Testis (tissue), 3 donors: Measurements from ENCODE around the gene RAB40B. TPM values are rescaled to one million over a fixed set of nuclear protein-coding genes. Genes with fewer than 3 reads are reported as not detected.

Source experiments
- DNase-seq: peaks from one replicate; pipeline ENCODE4 v3.0.0-alpha.2; 2019
- H3K27ac ChIP-seq, 2 donors: fragments of 200-600 bp; sonication (generic); one replicate each; pipeline ENCODE4 v1.5.1; 2019
- H3K27me3 ChIP-seq: fragments of 200-600 bp; sonication (generic); one replicate; pipeline ENCODE4 v1.5.1; 2019
- H3K36me3 ChIP-seq: fragments of 200-600 bp; sonication (generic); one replicate; pipeline ENCODE4 v1.5.1; 2017; ENCODE audit warnings: low read depth; ENCODE audit errors: missing control alignments
- H3K4me1 ChIP-seq: fragments of 200-600 bp; sonication (generic); one replicate; pipeline ENCODE4 v1.5.1; 2019
- H3K4me3 ChIP-seq, 2 donors: fragments of 200-600 bp; sonication (generic); one replicate each; pipeline ENCODE4 v1.5.1; 2017 to 2019
- H3K9me3 ChIP-seq: fragments of 200-600 bp; sonication (generic); one replicate; pipeline ENCODE4 v1.5.1; 2017
- POLR2A ChIP-seq: fragments of 450-650 bp; IDR thresholded peaks from one replicate; pipeline ENCODE4 v1.6.1; 2017; ENCODE audit warnings: antibody characterized with exemption, mild to moderate bottlenecking, moderate library complexity
- WGBS, 2 donors: methylation state at CpG; one replicate each; pipeline ENCODE4 v1.1.5; 2018; 5-methylcytosine and 5-hydroxymethylcytosine counted together
- intact Hi-C: fragments of 100-400 bp; cut with DNase I; formaldehyde crosslinking; loops from one replicate; pipeline ENCODE4 v1.15.1; 2023; ENCODE audit warnings: low total_unique reads
- polyA plus RNA-seq: library from polyadenylated mRNA; stranded (reverse); fragments of 350-450 nt; fragmentation: Illumina TruSeq; extraction: RNeasy Lipid Tissue Mini Kit (QIAGEN cat#74804); gene quantifications from one replicate; pipeline ENCODE4 v1.2.3, GENCODE V29; 2014; ENCODE audit warnings: low read depth, low replicate concordance; ENCODE audit not compliant: insufficient read depth
- total RNA-seq, 2 donors: library from RNA; depleted of rRNA; stranded (reverse); fragments of >200 nt; gene quantifications; one replicate each; pipeline ENCODE4 v1.2.3, GENCODE V29; 2016
- TF ChIP-seq, protein P1 (sequence below), 3 experiments: fragments of 450-650 bp in 2 of 3; fragments of 200-600 bp in 1 of 3; sonication (generic) in 1 of 3; IDR thresholded peaks; one replicate each; pipeline ENCODE4 v1.5.1; 2016 to 2019; ENCODE audit warnings: antibody characterized with exemption in 3 of 3, mild to moderate bottlenecking in 2 of 3, moderate library complexity in 1 of 3

The RAB40B gene
- total and polyA plus RNA-seq, 3 donors from 2014 or later, result 9.4 to 16.4 (median 13.5) TPM

DNA sequence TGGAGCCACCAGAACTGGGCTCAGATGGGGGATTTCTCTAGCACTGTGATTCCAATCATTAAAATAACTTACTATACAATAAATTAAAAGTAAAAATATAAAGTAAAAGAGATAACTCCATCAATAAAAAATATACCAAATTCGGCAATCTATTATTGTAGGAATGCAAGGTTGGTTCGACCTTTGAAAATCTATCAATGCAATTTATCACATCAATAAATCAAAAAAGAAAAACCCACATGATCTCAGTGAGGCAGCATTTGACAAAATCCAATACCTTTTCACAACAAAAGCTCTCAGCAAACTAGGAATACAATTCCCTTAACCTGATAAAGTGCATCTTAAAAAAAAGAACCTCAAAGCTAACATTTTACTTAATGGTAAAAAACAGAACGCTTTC, 17.0 kb downstream of the RAB40B start:
- Histone ChIP-seq H3K36me3 (no peaks in the 10 kb centered on the region), H3K4me3 (no peak overlapping the region), H3K27me3 (no peaks in the 10 kb centered on the region), H3K9me3 (no peaks in the 10 kb centered on the region), H3K4me1 (no peaks in the 10 kb centered on the region), H3K27ac (no peak overlapping the region)
- intact Hi-C loops, result no loop called here
- 98 to 99% methylated on average over 3 of the region's 3 CpGs for WGBS, 2 donors
- no peak for TF ChIP-seq POLR2A
- TF ChIP-seq, protein P1, sequence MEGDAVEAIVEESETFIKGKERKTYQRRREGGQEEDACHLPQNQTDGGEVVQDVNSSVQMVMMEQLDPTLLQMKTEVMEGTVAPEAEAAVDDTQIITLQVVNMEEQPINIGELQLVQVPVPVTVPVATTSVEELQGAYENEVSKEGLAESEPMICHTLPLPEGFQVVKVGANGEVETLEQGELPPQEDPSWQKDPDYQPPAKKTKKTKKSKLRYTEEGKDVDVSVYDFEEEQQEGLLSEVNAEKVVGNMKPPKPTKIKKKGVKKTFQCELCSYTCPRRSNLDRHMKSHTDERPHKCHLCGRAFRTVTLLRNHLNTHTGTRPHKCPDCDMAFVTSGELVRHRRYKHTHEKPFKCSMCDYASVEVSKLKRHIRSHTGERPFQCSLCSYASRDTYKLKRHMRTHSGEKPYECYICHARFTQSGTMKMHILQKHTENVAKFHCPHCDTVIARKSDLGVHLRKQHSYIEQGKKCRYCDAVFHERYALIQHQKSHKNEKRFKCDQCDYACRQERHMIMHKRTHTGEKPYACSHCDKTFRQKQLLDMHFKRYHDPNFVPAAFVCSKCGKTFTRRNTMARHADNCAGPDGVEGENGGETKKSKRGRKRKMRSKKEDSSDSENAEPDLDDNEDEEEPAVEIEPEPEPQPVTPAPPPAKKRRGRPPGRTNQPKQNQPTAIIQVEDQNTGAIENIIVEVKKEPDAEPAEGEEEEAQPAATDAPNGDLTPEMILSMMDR (IDR thresholded peaks at IDR 0.05), result no peak
- DNase-seq, result no peak

DNA sequence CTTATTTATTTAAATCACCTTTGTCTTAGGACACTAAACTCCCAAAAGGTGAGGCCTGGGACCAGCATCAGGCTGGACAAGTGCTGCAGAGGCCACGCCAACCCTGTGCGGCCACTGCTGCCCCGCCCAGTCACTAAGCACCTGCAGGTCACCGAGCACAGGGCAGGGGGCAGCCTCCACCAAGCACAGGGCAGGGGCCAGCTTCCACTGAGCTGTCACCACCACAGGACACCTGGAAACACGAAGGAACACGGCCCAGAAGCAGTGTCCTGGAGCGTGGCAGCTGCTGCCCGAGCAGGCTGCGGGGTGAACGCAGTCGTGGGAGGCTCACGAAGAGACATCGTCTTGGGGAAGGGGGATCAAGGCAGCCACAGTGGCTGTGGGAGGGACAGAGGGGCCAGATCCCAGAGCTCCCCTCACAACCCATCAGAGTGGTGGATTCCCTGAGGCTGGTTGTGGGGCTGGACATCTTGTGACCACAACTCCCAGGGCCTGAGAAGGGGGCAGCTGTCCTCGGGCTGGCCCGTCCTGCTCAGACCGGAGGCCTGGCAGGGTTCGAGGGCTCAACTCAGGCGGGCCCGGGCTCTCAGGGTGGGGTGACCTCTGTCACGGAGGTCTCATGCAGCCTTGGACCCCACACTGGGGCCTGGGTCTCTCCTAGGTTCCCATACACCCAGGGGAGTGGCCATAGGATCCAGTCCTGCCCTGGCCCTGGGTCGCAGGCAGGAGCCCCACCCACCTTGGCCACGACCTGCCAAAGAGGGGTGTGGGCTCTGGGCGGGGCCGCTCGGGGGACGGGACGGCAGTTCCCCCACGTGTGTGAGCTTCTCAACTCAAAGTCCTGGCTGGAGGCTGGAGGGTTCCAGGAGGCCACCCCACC, 18.7 kb downstream of the RAB40B start:
- 90 to 91% methylated on average over 25 to 26 of the region's 28 CpGs for WGBS, 2 donors
- H3K4me3 ChIP-seq, result no peak overlapping the region
- no peaks in the 10 kb centered on the region for H3K36me3 ChIP-seq
- H3K27ac ChIP-seq, result no peak overlapping the region
- no peaks in the 10 kb centered on the region for H3K27me3 ChIP-seq
- no peak for TF ChIP-seq POLR2A
- TF ChIP-seq, protein P1 (IDR thresholded peaks at IDR 0.05), result no peak
- H3K9me3 ChIP-seq, result no peaks in the 10 kb centered on the region
- H3K4me1 ChIP-seq, result no peaks in the 10 kb centered on the region
- intact Hi-C loops, result no loop called here
- DNase-seq, result no peak

DNA sequence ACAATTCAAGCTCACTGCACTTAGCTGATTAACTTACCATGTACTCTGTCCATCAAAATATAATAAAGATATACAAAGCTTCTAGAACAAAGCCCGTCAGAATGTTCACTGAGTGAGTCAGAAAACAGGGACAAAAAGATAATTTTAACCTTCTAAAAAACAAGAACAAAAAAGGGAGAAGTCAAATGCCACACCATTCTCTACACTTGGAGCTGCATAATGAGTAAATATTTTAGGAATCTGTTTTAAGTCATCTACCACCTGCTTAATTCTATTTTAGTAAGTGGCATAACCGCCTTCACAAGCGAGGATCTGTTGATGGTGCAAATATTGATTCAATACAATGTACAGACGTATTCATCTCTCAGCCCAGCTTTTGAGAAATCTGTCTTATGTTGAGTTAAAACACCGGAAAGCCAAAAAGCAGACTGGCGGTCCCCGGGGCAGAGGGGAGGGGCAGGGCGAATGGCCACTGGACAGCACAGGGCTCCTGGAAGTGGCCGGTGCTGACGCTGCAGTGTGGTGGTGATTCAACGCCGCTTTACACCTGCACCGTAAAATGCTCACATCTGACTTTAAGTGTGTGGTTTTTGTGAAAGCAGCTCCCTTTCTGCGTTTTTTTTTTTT, 20.1 kb downstream of the RAB40B start:
- Histone ChIP-seq H3K4me3 (no peak overlapping the region), H3K4me1 (no peaks in the 10 kb centered on the region), H3K27me3 (no peaks in the 10 kb centered on the region), H3K36me3 (no peaks in the 10 kb centered on the region), H3K9me3 (no peaks in the 10 kb centered on the region), H3K27ac (no peak overlapping the region)
- intact Hi-C loops, result no loop called here
- DNase-seq, result no peak
- WGBS, 2 donors, result 88 to 94% methylated on average over 14 of the region's 14 CpGs
- TF ChIP-seq POLR2A, result no peak
- TF ChIP-seq, protein P1 (IDR thresholded peaks at IDR 0.05), result no peak

DNA sequence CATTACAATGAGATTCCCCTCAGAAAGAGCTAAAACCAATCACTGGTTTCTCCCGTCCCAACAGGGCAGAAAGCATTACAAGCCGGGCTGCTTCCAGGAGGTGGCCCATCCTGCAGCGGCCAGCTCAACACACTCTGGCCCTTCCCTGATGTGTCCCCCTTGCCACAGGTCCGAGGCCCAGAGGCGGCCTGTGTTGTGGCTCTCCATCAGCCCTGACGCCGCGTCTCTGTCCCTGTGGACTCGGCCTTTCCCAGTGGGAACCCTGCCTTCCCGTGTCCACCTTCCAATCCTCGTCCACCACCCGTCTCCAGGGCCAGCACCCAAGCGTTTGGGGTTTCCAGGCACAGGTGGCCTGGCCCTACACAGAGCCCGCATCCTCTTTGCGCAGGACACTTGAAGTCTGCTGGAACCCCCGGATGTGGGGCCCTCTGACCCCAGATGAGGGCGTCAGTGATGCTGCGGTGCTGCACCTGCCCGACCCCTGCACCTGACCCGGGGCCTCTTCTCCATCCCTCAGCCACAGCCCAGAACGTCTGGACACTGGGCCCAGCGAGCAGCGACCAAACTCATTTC, 21.1 kb downstream of the RAB40B start:
- TF ChIP-seq POLR2A, result no peak
- TF ChIP-seq, protein P1 (IDR thresholded peaks at IDR 0.05), result no peak
- Histone ChIP-seq H3K27me3 (no peaks in the 10 kb centered on the region), H3K27ac (no peak overlapping the region), H3K9me3 (no peaks in the 10 kb centered on the region), H3K4me3 (no peak overlapping the region), H3K4me1 (no peaks in the 10 kb centered on the region), H3K36me3 (no peaks in the 10 kb centered on the region)
- WGBS, 2 donors, result 87 to 90% methylated on average over 23 of the region's 23 CpGs
- intact Hi-C loops, result no loop called here
- no peak for DNase-seq
